Upper lobe of left lung (tissue), 4 donors: ENCODE measurements around the gene NAV2.

Experiments used
- CTCF ChIP-seq, 6 experiments: fragments of 450-650 bp in 4 of 6; fragments of 200-600 bp in 2 of 6; sonication (generic) in 2 of 6; IDR thresholded peaks; one replicate each; pipeline ENCODE4 v1.5.1; 2016 to 2019; ENCODE audit warnings: antibody characterized with exemption in 6 of 6
- EP300 ChIP-seq, 4 donors: sonication (generic); formaldehyde crosslinking; IDR thresholded peaks; one replicate each; pipeline ENCODE4 v1.5.1; 2017; ENCODE audit warnings: antibody characterized with exemption in 4 of 4, control low read depth in 2 of 4
- POLR2A ChIP-seq, 4 donors: fragments of 450-650 bp; IDR thresholded peaks; one replicate each; pipeline ENCODE4 v1.5.1; 2016 to 2017; ENCODE audit warnings: antibody characterized with exemption in 4 of 4, mild to moderate bottlenecking in 2 of 4
- POLR2AphosphoS5 ChIP-seq, 2 donors: sonication (generic); formaldehyde crosslinking; IDR thresholded peaks; one replicate each; pipeline ENCODE4 v1.5.1; 2017; ENCODE audit warnings: antibody characterized with exemption in 2 of 2

- no peak for TF ChIP-seq CTCF (IDR thresholded peaks at IDR 0.05)
- no peak for TF ChIP-seq POLR2AphosphoS5 (IDR thresholded peaks at IDR 0.05)
- TF ChIP-seq POLR2A (IDR thresholded peaks at IDR 0.05), result no peak
- no peak for TF ChIP-seq EP300 (IDR thresholded peaks at IDR 0.05)
Measured at GRCh38 chr11:19952911-19953310, 240.3 kb downstream of the NAV2 start.
